WERI-Rb-1 (cell line): ENCODE data around the gene RETREG2.
"Not testable (repeated sequence)": the region's sequence is repeated elsewhere in the genome, so short reads cannot be mapped to it uniquely, and the experiment has no call there.

Source experiments
- DNase-seq: peaks from one replicate; pipeline ENCODE4 v3.0.0-alpha.2; 2020
- H3K27ac ChIP-seq: fragments of 250-450 bp; sonication (Bioruptor Pico); 2 replicates; pipeline ENCODE4 v1.5.1; 2020; ENCODE audit warnings: mild to moderate bottlenecking, moderate library complexity
- H3K27me3 ChIP-seq: fragments of 250-450 bp; sonication (Bioruptor Pico); 2 replicates; pipeline ENCODE4 v1.5.1; 2021; ENCODE audit warnings: mild to moderate bottlenecking, low read depth, moderate library complexity; ENCODE audit not compliant: insufficient read depth, severe bottlenecking
- H3K36me3 ChIP-seq: fragments of 250-450 bp; sonication (Bioruptor Pico); 2 replicates; pipeline ENCODE4 v1.5.1; 2020; ENCODE audit warnings: mild to moderate bottlenecking, moderate library complexity
- H3K4me3 ChIP-seq: 2 replicates; pipeline ENCODE4 v1.5.1; 2011; ENCODE audit warnings: low read depth, mild to moderate bottlenecking, control low read depth, low read length
- H3K9me3 ChIP-seq: fragments of 250-450 bp; sonication (Bioruptor Pico); 2 replicates; pipeline ENCODE4 v1.5.1; 2021; ENCODE audit warnings: mild to moderate bottlenecking, moderate library complexity; ENCODE audit not compliant: severe bottlenecking
- CTCF ChIP-seq: IDR thresholded peaks from 2 replicates; pipeline ENCODE4 v1.5.1; 2011; ENCODE audit warnings: low read depth, mild to moderate bottlenecking, control low read depth, inconsistent platforms, low read length

The RETREG2 gene

GRCh38 chr2:219184121-219184520 is 6.0 kb downstream of the RETREG2 start:
- no peaks in the 10 kb centered on the region for H3K9me3 ChIP-seq
- peak; percentile 84 for DNase-seq
- no peaks in the 10 kb centered on the region for H3K27me3 ChIP-seq
- H3K36me3 ChIP-seq = peaks cover 54% of the 10 kb centered on the region
- no peak for TF ChIP-seq CTCF
- H3K27ac ChIP-seq = peak overlapping the region; percentile 83
- no peak overlapping the region for H3K4me3 ChIP-seq

- Histone ChIP-seq H3K27me3 (no peaks in the 10 kb centered on the region), H3K36me3 (peaks cover 26% of the 10 kb centered on the region), H3K9me3 (no peaks in the 10 kb centered on the region), H3K27ac (no peak overlapping the region), H3K4me3 (no peak overlapping the region)
- no peak for TF ChIP-seq CTCF
- DNase-seq = no peak
These were observed 8.8 kb downstream of the RETREG2 start for GRCh38 chr2:219186754-219187456.

GRCh38 chr2:219197388-219197787 is 19.3 kb downstream of the RETREG2 start:
- Histone ChIP-seq H3K36me3 (no peaks in the 10 kb centered on the region), H3K27ac (no peak overlapping the region), H3K27me3 (no peaks in the 10 kb centered on the region), H3K4me3 (no peak overlapping the region), H3K9me3 (no peaks in the 10 kb centered on the region)
- TF ChIP-seq CTCF = no peak
- DNase-seq = no peak

- no peaks in the 10 kb centered on the region for H3K27me3 ChIP-seq
- no peak overlapping the region for H3K27ac ChIP-seq
- TF ChIP-seq CTCF = no peak
- no peak for DNase-seq
- no peaks in the 10 kb centered on the region for H3K9me3 ChIP-seq
- no peaks in the 10 kb centered on the region for H3K36me3 ChIP-seq
- no peak overlapping the region for H3K4me3 ChIP-seq
These were observed 20.9 kb downstream of the RETREG2 start for GRCh38 chr2:219198974-219199373.

GRCh38 chr2:219199470-219200211 is 21.6 kb downstream of the RETREG2 start:
- H3K36me3 ChIP-seq = no peaks in the 10 kb centered on the region
- no peak for TF ChIP-seq CTCF

GRCh38 chr2:219200502-219201326 is 22.6 kb downstream of the RETREG2 start:
- H3K27ac ChIP-seq, H3K4me3 ChIP-seq, H3K27me3 ChIP-seq, H3K9me3 ChIP-seq, H3K36me3 ChIP-seq, DNase-seq: not testable (repeated sequence)

More at GRCh38 chr2:219199470-219200211, 21.6 kb downstream of the RETREG2 start:
- Histone ChIP-seq H3K27me3 (no peaks in the 10 kb centered on the region), H3K4me3 (no peak overlapping the region), H3K27ac (no peak overlapping the region), H3K9me3 (no peaks in the 10 kb centered on the region)
- peak; percentile 33 for DNase-seq

- not testable (repeated sequence) for DNase-seq
These were observed 23.3 kb downstream of the RETREG2 start for GRCh38 chr2:219201331-219201730.

More at GRCh38 chr2:219201331-219201730, 23.3 kb downstream of the RETREG2 start:
- not testable (repeated sequence) for H3K27ac ChIP-seq, H3K36me3 ChIP-seq, H3K27me3 ChIP-seq, H3K4me3 ChIP-seq, H3K9me3 ChIP-seq
